Heart left ventricle (tissue), 16 donors: ENCODE results near the gene ELMOD3. TPM values are rescaled to one million over a fixed set of nuclear protein-coding genes. Genes with fewer than 3 reads are reported as not detected.

Experiments
- ATAC-seq, 4 donors: fragments of 200-7000 bp; cut with Tn5 transposase; one replicate each; pipeline ENCODE4 v1.9.1; 2020 to 2022; ENCODE audit warnings: moderate library complexity in 4 of 4, mild to moderate bottlenecking in 3 of 4, moderate number of reproducible peaks in 1 of 4
- DNase-seq, 5 donors: peaks; one replicate each; pipeline ENCODE4 v3.0.0-alpha.2; 2020
- H3K27ac ChIP-seq, 12 donors: fragments of 200-600 bp; sonication (generic) in 4 of 12; one replicate each; pipeline versions ENCODE4 v1.5.0 to v1.8.0; 2016 to 2022; ENCODE audit warnings: mild to moderate bottlenecking in 2 of 12
- H3K27me3 ChIP-seq, 9 donors: fragments of 200-600 bp; sonication (generic) in 2 of 9; one replicate each; pipeline versions ENCODE4 v1.5.1 to v1.8.0; 2016 to 2022; ENCODE audit warnings: mild to moderate bottlenecking in 3 of 9
- H3K36me3 ChIP-seq, 9 donors: fragments of 200-600 bp; sonication (generic) in 2 of 9; one replicate each; pipeline versions ENCODE4 v1.5.0 to v1.8.0; 2018 to 2022; ENCODE audit warnings: mild to moderate bottlenecking in 2 of 9
- H3K4me1 ChIP-seq, 12 donors: fragments of 200-600 bp; sonication (generic) in 4 of 12; one replicate each; pipeline versions ENCODE4 v1.5.0 to v1.8.0; 2016 to 2022; ENCODE audit warnings: mild to moderate bottlenecking in 3 of 12
- H3K4me3 ChIP-seq, 12 donors: fragments of 200-600 bp; sonication (generic) in 4 of 12; one replicate each; pipeline versions ENCODE4 v1.5.0 to v1.8.0; 2017 to 2022; ENCODE audit warnings: mild to moderate bottlenecking in 9 of 12, moderate library complexity in 4 of 12
- H3K9me3 ChIP-seq, 12 donors: fragments of 200-600 bp; sonication (generic) in 4 of 12; one replicate each; pipeline versions ENCODE4 v1.5.0 to v1.8.0; 2016 to 2022; ENCODE audit warnings: mild to moderate bottlenecking in 1 of 12
- CTCF ChIP-seq, 12 donors: fragments of 200-600 bp; sonication (generic) in 4 of 12; IDR thresholded peaks; one replicate each; pipeline versions ENCODE4 v1.5.0 to v1.8.0; 2018 to 2022; ENCODE audit warnings: antibody characterized with exemption in 12 of 12, mild to moderate bottlenecking in 5 of 12
- POLR2A ChIP-seq, 2 donors: fragments of 450-650 bp; IDR thresholded peaks; one replicate each; pipeline ENCODE4 v1.6.1; 2017; ENCODE audit warnings: antibody characterized with exemption in 2 of 2, mild to moderate bottlenecking in 2 of 2, moderate library complexity in 2 of 2
- WGBS, 4 donors: extraction: QIAGEN DNeasy Blood & Tissue Kit in 2 of 4; methylation state at CpG; one replicate each; pipeline versions ENCODE4 v1.1.5 to v1.1.7; 2013 to 2018; 5-methylcytosine and 5-hydroxymethylcytosine counted together
- intact Hi-C, 10 donors: fragments of 100-400 bp; cut with DNase I; formaldehyde crosslinking; loops; one replicate each; pipeline versions ENCODE4 v1.11.1 to v1.14.2; 2022
- polyA plus RNA-seq, 2 donors: library from polyadenylated mRNA; stranded (reverse); fragments of 200-250 nt; gene quantifications; one replicate each; pipeline ENCODE4 v1.2.3, GENCODE V29; 2013
- total RNA-seq, 9 donors: library from RNA; depleted of rRNA in 2 of 9; stranded (reverse); fragments of >200 nt in 2 of 9; fragmentation: NEBNext Ultra II Directional in 3 of 9; extraction: Animal tissue kit (Norgen Biotek cat#: 25700) in 3 of 9; gene quantifications; one replicate each; pipeline versions ENCODE4 v1.1.0 to v1.2.4, GENCODE V29; 2016 to 2023
- donor health status: ischemic (EF 13 %, LVEDD 7.1; RV severe dilation, severe dysfunction).
- donor health status: healthy with polysubstance abuse.
- donor health status: DM: no; HTN: yes; CAD: no.
- donor health status: DM: no; HTN: no; CAD: no.
- donor health status: ischemic (EF 25% LVEDD 6.9; RV normal size, moderate dysfunction).
- donor health status: ischemic (EF 25% LVEDD 5.7; RV mildly dilated, moderate dysfunction).
- donor health status: healthy.
- donor health status: DM: yes; HTN: yes; CAD: no.
- donor health status: ischemic (EF 35%, LVEDD 5.7; RV mildly dilated, moderate dysfunction).
- donor health status: nonischemic (EF 11% LVEDD 7.7; RV severe dilation, severe dysfunction).
- donor health status: DM: yes; HTN: yes; CAD: no.
- donor health status: PGD.
- donor health status: ischemic (EF 29% LVEDD 5.4; RV normal size, mild dysfunction).
- donor health status: nonischemic (EF 23%, LVEDD 6.1; RV moderate dilation, normal function).

ELMOD3 gene
- total and polyA plus RNA-seq, 11 donors = 6.0 to 18.0 (median 10.2) TPM

GRCh38 chr2:85308896-85309555 lies 45.5 kb upstream of the ELMOD3 start:
- Histone ChIP-seq H3K36me3 (peaks cover 0 to 53% (median 28%) of the 10 kb centered on the region in 9 donors), H3K9me3 (no peaks in the 10 kb centered on the region), H3K4me3 (peak overlapping the region in 1 of 12 donors; percentile 29), H3K27ac (peak overlapping the region in 3 of 12 donors; percentile 5 to 42 (median 6)), H3K27me3 (no peaks in the 10 kb centered on the region), H3K4me1 (peaks cover 0 to 38% (median 11%) of the 10 kb centered on the region in 12 donors)
- WGBS, 4 donors = 47 to 56% (median 55%) methylated on average over 15 of the region's 15 CpGs
- DNase-seq (peak; percentile 40 to 76 (median 61)), ATAC-seq (peak; percentile 18 to 59 (median 48))
- intact Hi-C loops = loop anchor here in 1 of 10 donors (10.0 kb wide), 1 partner anchor 384 kb away; no protein-coding TSS in a partner anchor
- no peak for TF ChIP-seq POLR2A (IDR thresholded peaks at IDR 0.05)
- no peak for TF ChIP-seq CTCF (IDR thresholded peaks at IDR 0.05)

GRCh38 chr2:85309699-85310321 lies 44.8 kb upstream of the ELMOD3 start:
- peak overlapping the region in 2 of 12 donors; percentile 38 to 42 for H3K27ac ChIP-seq
- peak in 1 of 4 donors; percentile 21 for ATAC-seq
- DNase-seq = no peak
- peaks cover 0 to 38% (median 16%) of the 10 kb centered on the region in 12 donors for H3K4me1 ChIP-seq
- H3K27me3 ChIP-seq = no peaks in the 10 kb centered on the region
- WGBS, 4 donors = 69 to 79% (median 77%) methylated on average over 19 of the region's 19 CpGs
- TF ChIP-seq POLR2A (IDR thresholded peaks at IDR 0.05) = no peak
- no peak for TF ChIP-seq CTCF (IDR thresholded peaks at IDR 0.05)
- no peaks in the 10 kb centered on the region for H3K9me3 ChIP-seq
- H3K4me3 ChIP-seq = peak overlapping the region in 1 of 12 donors; percentile 29
- intact Hi-C loops = loop anchor here in 1 of 10 donors (10.0 kb wide), 1 partner anchor 385 kb away; no protein-coding TSS in a partner anchor
- peaks cover 0 to 48% (median 25%) of the 10 kb centered on the region in 9 donors for H3K36me3 ChIP-seq

DNA sequence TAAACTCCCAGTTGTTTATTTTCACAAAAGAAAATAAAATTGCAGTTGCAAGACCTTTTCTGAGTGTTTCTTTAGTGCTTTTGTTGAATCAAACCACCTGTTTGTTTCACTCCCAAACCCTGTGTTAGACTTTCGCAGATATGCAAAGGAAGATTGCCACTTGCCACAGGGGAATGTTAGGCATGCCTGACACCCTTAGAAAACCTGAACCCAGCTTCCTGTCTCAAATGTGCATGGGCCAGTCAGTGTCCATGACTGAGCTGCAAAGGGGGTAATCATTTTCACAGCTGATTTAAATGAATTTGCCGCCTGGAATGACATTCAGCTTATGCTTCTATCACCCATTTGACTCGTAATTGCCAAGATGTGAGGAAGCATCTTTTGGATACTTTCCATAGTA lies 44.2 kb upstream of the ELMOD3 start:
- intact Hi-C loops = no loop called here
- ATAC-seq (no peak), DNase-seq (no peak)
- H3K27me3 ChIP-seq = no peaks in the 10 kb centered on the region
- peak overlapping the region in 2 of 12 donors; percentile 38 to 42 for H3K27ac ChIP-seq
- peaks cover 0 to 47% (median 24%) of the 10 kb centered on the region in 9 donors for H3K36me3 ChIP-seq
- H3K4me3 ChIP-seq = no peak overlapping the region
- TF ChIP-seq POLR2A (IDR thresholded peaks at IDR 0.05) = no peak
- no peak for TF ChIP-seq CTCF (IDR thresholded peaks at IDR 0.05)
- no peaks in the 10 kb centered on the region for H3K9me3 ChIP-seq
- WGBS, 4 donors = 83 to 91% (median 85%) methylated on average over 3 of the region's 3 CpGs
- peaks cover 0 to 38% (median 16%) of the 10 kb centered on the region in 12 donors for H3K4me1 ChIP-seq

GRCh38 chr2:85312404-85312803 lies 42.2 kb upstream of the ELMOD3 start:
- H3K36me3 ChIP-seq = peaks cover 0 to 44% (median 26%) of the 10 kb centered on the region in 9 donors
- no peaks in the 10 kb centered on the region for H3K9me3 ChIP-seq
- no peak overlapping the region for H3K27ac ChIP-seq
- no peaks in the 10 kb centered on the region for H3K27me3 ChIP-seq
- DNase-seq (no peak), ATAC-seq (no peak)
- H3K4me1 ChIP-seq = peaks cover 0 to 25% (median 13%) of the 10 kb centered on the region in 12 donors
- H3K4me3 ChIP-seq = no peak overlapping the region
- TF ChIP-seq POLR2A (IDR thresholded peaks at IDR 0.05) = no peak
- TF ChIP-seq CTCF (IDR thresholded peaks at IDR 0.05) = no peak
- 86 to 91% (median 89%) methylated on average over 7 of the region's 7 CpGs for WGBS, 4 donors
- intact Hi-C loops = no loop called here
